Astrocyte of the cerebellum (primary cell): ENCODE data around the gene RALGAPB.

Experiments
- DNase-seq: peaks from one replicate; pipeline ENCODE4 v3.0.0-alpha.2; 2011; ENCODE audit warnings: low read depth
- H3K4me3 ChIP-seq: 2 replicates; pipeline ENCODE4 v1.5.1; 2011; ENCODE audit warnings: mild to moderate bottlenecking, low read depth, low read length, moderate library complexity
- in situ Hi-C: cut with HindIII; loops from 2 replicates; pipeline ENCODE4 v1.10.0; 2017; ENCODE audit warnings: low sequenced_read_pairs
- TF ChIP-seq, protein P1 (sequence below): IDR thresholded peaks from 2 replicates; pipeline ENCODE4 v1.5.1; 2012; ENCODE audit warnings: low read length, low read depth, moderate library complexity, mild to moderate bottlenecking; ENCODE audit errors: missing control alignments

RALGAPB gene

DNA sequence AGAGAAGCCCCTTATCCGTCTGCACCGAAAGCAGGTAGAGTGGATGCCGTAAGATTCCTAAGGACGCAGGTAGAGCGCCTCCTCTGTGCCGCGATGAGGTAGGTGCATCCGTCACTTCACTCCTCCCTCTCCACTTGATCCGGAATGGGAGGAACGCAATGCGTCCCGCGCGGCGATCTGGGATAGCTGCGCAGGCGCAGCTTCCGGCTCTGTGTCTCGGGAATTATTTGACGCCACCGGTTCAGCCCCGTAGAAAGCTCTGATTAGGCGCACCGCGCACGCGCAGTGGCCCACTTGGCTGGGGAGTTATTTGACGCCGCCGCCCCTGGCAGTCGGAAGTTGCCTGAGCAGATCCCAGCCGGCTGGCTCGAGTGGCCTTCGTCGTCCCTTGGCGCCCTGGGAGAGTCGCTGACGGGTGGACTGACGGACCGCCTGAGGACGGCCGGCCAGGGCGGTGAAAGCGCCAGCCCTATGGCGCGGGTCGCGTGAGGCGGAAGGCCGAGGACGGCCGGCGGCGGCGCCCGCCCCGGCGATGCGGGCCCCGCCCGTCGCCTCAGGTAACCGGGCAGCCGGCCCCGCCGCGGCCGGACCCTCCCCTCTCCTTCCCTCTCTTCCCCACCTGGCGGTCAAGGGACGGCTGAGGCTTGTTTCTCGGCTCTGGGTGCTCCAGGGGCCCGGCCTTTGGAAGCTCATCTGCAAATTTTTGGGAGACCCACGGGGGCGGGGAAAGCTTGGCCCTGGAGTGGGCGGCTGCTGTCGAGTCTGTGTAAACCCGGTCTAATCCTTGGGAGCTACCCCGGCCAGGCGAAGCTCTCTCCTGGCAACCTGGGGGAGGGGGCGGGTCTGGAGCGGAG lies at the start of gene RALGAPB:
TSS of gene RALGAPB (plus strand) at position 331 of the 854 bp plus-strand sequence. CDS start 15,590 bp downstream, outside the sequence.
- in situ Hi-C loops, result no loop called here
- DNase-seq, result peak; percentile 94
- H3K4me3 ChIP-seq, result peak within 1 kb of the TSS; percentile 92
- TF ChIP-seq, protein P1, sequence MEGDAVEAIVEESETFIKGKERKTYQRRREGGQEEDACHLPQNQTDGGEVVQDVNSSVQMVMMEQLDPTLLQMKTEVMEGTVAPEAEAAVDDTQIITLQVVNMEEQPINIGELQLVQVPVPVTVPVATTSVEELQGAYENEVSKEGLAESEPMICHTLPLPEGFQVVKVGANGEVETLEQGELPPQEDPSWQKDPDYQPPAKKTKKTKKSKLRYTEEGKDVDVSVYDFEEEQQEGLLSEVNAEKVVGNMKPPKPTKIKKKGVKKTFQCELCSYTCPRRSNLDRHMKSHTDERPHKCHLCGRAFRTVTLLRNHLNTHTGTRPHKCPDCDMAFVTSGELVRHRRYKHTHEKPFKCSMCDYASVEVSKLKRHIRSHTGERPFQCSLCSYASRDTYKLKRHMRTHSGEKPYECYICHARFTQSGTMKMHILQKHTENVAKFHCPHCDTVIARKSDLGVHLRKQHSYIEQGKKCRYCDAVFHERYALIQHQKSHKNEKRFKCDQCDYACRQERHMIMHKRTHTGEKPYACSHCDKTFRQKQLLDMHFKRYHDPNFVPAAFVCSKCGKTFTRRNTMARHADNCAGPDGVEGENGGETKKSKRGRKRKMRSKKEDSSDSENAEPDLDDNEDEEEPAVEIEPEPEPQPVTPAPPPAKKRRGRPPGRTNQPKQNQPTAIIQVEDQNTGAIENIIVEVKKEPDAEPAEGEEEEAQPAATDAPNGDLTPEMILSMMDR, result peak; percentile 52

DNA sequence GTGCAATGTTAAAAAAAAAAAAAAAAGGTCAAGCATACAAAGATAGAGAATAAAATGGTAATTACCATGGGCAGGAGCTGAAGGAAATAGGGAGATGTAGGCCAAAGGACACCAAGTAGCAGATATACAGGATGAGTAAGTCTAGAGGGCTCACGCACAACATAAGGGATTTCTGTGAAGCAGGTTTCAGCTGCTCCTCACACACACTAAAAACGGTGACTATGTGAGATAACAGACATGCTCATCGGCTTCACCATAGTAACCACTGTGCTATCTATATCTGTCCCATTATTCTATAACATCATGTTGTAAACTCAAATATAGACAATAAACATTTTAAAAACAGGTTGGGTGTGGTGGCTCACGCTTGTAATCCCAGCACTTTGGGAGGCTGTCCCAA lies 49.1 kb upstream of the RALGAPB start:
- TF ChIP-seq, protein P1, result no peak
- in situ Hi-C loops, result no loop called here
- H3K4me3 ChIP-seq, result no peak overlapping the region
- no peak for DNase-seq

DNA sequence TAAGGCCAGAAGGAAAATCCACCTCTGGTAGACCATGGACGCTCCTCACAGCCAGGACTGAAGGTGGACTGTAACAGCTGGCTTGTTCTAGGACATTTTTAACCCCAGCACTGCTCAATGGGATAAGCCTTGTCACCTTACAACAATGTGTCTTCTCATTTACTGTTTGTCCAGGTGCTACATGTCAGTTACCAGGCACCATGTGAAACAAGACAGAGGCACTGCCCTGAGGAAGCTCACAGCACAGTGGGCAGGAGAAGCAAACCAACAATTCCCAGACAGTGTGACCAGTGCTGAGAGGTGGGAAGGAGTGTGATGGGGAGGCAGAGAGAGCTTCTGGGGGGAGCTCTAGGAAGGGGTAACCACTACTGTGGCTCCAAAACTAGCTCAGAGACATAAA lies 48.2 kb upstream of the RALGAPB start:
- DNase-seq, result no peak
- TF ChIP-seq, protein P1, result no peak
- in situ Hi-C loops, result no loop called here
- no peak overlapping the region for H3K4me3 ChIP-seq

DNA sequence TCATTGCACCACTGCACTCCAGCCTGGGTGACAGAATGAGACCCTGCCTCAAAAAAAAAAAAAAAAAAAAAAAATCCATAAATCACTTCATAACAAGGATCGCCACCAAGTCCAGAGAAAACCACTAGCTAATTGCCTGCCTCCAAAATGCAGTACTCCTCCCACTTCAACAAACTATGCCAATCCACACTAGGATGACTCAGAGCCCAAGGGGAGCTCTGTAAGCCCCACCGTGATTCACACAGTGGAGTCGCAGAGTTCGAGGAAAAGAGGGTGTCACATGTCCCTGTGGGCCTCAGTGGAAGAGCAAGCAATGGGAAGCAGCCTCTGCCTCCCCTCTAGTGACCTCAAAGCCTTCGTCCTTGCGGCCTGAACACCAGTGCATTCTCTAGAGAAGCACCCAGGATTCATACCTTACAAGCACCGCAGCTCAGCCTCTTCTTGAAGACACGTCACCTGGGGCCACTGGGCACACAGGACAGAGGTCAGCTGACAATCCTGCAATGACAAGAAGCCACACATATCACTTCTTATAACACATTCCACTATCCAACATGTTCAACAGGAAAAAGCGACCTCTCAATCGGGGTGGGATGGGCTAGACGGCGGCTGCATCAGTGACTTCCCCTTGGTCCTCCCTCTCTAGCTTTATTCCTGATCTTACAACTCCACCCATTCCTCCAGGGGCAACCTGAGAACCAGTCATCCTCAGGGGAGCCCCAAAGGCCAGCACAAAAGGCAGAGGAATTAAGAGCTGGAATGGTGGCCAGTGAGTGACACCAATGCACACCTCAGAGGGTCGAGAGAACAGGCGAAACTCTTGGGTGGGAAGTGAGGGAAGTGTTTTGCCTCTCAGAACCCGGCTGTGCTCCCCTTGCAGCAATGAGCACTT lies 46.4 kb upstream of the RALGAPB start:
- H3K4me3 ChIP-seq, result no peak overlapping the region
- in situ Hi-C loops, result no loop called here
- DNase-seq, result peak; percentile 71
- TF ChIP-seq, protein P1, result no peak

DNA sequence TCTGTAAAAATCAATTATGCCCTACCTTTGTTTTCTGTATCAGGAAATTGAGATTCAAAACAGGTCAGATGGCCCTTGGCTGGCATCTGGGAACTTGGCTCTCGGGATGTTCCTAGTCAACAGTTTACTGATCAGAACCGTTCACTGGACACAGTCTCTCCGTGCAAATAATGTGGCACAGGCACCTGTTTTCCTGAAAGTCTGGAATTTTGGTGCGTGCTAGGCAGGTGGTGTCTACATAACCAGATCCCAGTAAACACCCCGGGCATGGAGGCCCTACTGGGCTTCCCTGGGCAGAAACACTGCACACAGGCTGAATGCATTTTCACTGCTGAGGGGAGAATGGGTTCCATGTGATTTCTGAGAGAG lies 45.0 kb upstream of the RALGAPB start:
- TF ChIP-seq, protein P1, result no peak
- no peak for DNase-seq
- in situ Hi-C loops, result no loop called here

DNA sequence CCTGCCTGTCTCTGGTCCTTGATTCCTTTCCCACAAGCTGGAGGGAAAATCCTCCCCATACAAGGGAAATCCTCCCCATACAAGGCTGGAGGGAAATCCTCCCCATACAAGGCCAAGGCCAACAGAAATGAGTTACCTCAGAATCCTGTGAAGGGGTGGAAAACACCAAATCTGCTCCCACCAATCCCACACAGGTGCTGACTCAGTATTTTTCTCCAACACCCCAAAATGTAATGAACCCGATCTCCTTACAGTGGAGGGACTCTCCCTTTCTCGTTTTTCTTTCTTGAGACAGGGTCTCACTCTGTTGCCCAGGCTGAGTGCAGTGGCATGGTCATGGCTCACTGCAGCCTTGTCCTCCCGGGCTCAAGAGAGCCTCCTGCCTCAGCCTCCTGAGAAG lies 43.8 kb upstream of the RALGAPB start:
- TF ChIP-seq, protein P1, result no peak
- in situ Hi-C loops, result no loop called here
- H3K4me3 ChIP-seq, result no peak overlapping the region
- no peak for DNase-seq

More for the DNA sequence above, 45.0 kb upstream of the RALGAPB start:
- H3K4me3 ChIP-seq, result no peak overlapping the region
